HCT116 (cell line): ENCODE data around the gene RHEBL1.

ENCODE experiments used
- CTCF ChIP-seq, 3 experiments: fragments of 200-600 bp in 1 of 3; sonication (generic) in 1 of 3; IDR thresholded peaks in 2 of 3; conservative IDR thresholded peaks in 1 of 3; 2 replicates each; pipeline ENCODE4 v1.5.1; 2012 to 2017; ENCODE audit warnings: low read depth in 2 of 3, low read length in 2 of 3, antibody characterized with exemption in 1 of 3, borderline replicate concordance in 1 of 3, control low read depth in 1 of 3, mild to moderate bottlenecking in 1 of 3, mixed read lengths in 1 of 3, mixed run types in 1 of 3, moderate library complexity in 1 of 3; ENCODE audit not compliant: insufficient read depth in 1 of 3
- EZH2phosphoT487 ChIP-seq: fragments of 200-600 bp; IDR thresholded peaks from 2 replicates; pipeline ENCODE4 v1.6.1; 2018; ENCODE audit warnings: antibody characterized with exemption, borderline replicate concordance
- POLR2A ChIP-seq: IDR thresholded peaks from 2 replicates; pipeline ENCODE4 v1.7.0; 2011; ENCODE audit warnings: borderline replicate concordance; ENCODE audit not compliant: insufficient read depth, insufficient read length; ENCODE audit errors: extremely low read depth
- POLR2AphosphoS5 ChIP-seq: IDR thresholded peaks from 2 replicates; pipeline ENCODE4 v1.6.1; 2011; ENCODE audit warnings: mild to moderate bottlenecking, low read depth, low read length, moderate library complexity
- YY1 ChIP-seq: IDR thresholded peaks from 2 replicates; pipeline ENCODE4 v1.6.1; 2011; ENCODE audit warnings: low read length, low read depth, moderate library complexity, mild to moderate bottlenecking; ENCODE audit not compliant: insufficient replicate concordance; ENCODE audit errors: extremely low read depth

- TF ChIP-seq CTCF (IDR thresholded peaks at IDR 0.05 in 2 of 3, conservative IDR thresholded peaks at IDR 0.05 in 1 of 3; ENCODE audit: borderline replicate concordance in 1 of 3, insufficient read depth in 1 of 3, low read depth in 2 of 3, low read length in 2 of 3), result peak; percentile 47 to 63 (median 51); a peak in 5 of 6 replicates
- TF ChIP-seq YY1, result no peak
- TF ChIP-seq POLR2A, result no peak
- no peak for TF ChIP-seq EZH2phosphoT487
- TF ChIP-seq POLR2AphosphoS5, result no peak
Measured at GRCh38 chr12:49092086-49092815, 22.5 kb upstream of the RHEBL1 start.
